ENCODE results near the gene ELMO1.

ELMO1 gene

GRCh38 chr7:37438906-37439652 is 9.6 kb downstream of the ELMO1 start:
- peaks cover 11% of the 10 kb centered on the region for H3K4me1 ChIP-seq
- H3K4me2 ChIP-seq (ENCODE audit: low read length), result no peak overlapping the region
- H3K27ac ChIP-seq, result no peak overlapping the region

GRCh38 chr7:37435156-37435855 is 13.4 kb downstream of the ELMO1 start:
- Histone ChIP-seq H3K9me3 (ENCODE audit: control insufficient read depth, low read length) (no peaks in the 10 kb centered on the region), H3K27me3 (ENCODE audit: control insufficient read depth, insufficient read depth, low read length) (no peaks in the 10 kb centered on the region), H3K4me1 (no peaks in the 10 kb centered on the region), H3K79me2 (peaks cover 5% of the 10 kb centered on the region), H3K9ac (no peak overlapping the region), H3K36me3 (ENCODE audit: control insufficient read depth, insufficient read depth, low read length) (no peaks in the 10 kb centered on the region), H2AFZ (no peak overlapping the region), H3K4me3 (ENCODE audit: low read depth, low read length) (no peak overlapping the region), H3K27ac (no peak overlapping the region), H3K4me2 (ENCODE audit: low read length) (no peak overlapping the region)
- no peak for TF ChIP-seq CTCF (IDR thresholded peaks at IDR 0.05)

More at GRCh38 chr7:37438906-37439652, 9.6 kb downstream of the ELMO1 start:
- Histone ChIP-seq H3K36me3 (ENCODE audit: control insufficient read depth, insufficient read depth, low read length) (no peaks in the 10 kb centered on the region), H2AFZ (no peak overlapping the region), H3K79me2 (peaks cover 3% of the 10 kb centered on the region), H3K9ac (no peak overlapping the region), H3K9me3 (ENCODE audit: control insufficient read depth, low read length) (no peaks in the 10 kb centered on the region), H3K27me3 (ENCODE audit: control insufficient read depth, insufficient read depth, low read length) (no peaks in the 10 kb centered on the region), H3K4me3 (ENCODE audit: low read depth, low read length) (no peak overlapping the region)
- no peak for TF ChIP-seq CTCF (IDR thresholded peaks at IDR 0.05)

GRCh38 chr7:37434529-37434928 is 14.1 kb downstream of the ELMO1 start:
- Histone ChIP-seq H3K9me3 (ENCODE audit: control insufficient read depth, low read length) (no peaks in the 10 kb centered on the region), H3K27ac (no peak overlapping the region), H3K4me2 (ENCODE audit: low read length) (no peak overlapping the region), H3K36me3 (ENCODE audit: control insufficient read depth, insufficient read depth, low read length) (no peaks in the 10 kb centered on the region), H3K4me3 (ENCODE audit: low read depth, low read length) (no peak overlapping the region), H3K27me3 (ENCODE audit: control insufficient read depth, insufficient read depth, low read length) (no peaks in the 10 kb centered on the region), H3K79me2 (peaks cover 5% of the 10 kb centered on the region), H3K4me1 (no peaks in the 10 kb centered on the region), H2AFZ (no peak overlapping the region), H3K9ac (no peak overlapping the region)
- no peak for TF ChIP-seq CTCF (IDR thresholded peaks at IDR 0.05)

GRCh38 chr7:37433166-37433565 is 15.5 kb downstream of the ELMO1 start:
- H3K9ac ChIP-seq, result no peak overlapping the region
- peaks cover 5% of the 10 kb centered on the region for H3K79me2 ChIP-seq
- no peak for TF ChIP-seq CTCF (IDR thresholded peaks at IDR 0.05)
- no peaks in the 10 kb centered on the region for H3K36me3 ChIP-seq (ENCODE audit: control insufficient read depth, insufficient read depth, low read length)
- H3K9me3 ChIP-seq (ENCODE audit: control insufficient read depth, low read length), result no peaks in the 10 kb centered on the region
- no peak overlapping the region for H2AFZ ChIP-seq
- no peak overlapping the region for H3K4me3 ChIP-seq (ENCODE audit: low read depth, low read length)
- H3K4me2 ChIP-seq (ENCODE audit: low read length), result no peak overlapping the region
- H3K27me3 ChIP-seq (ENCODE audit: control insufficient read depth, insufficient read depth, low read length), result no peaks in the 10 kb centered on the region
- H3K4me1 ChIP-seq, result peaks cover 2% of the 10 kb centered on the region
- H3K27ac ChIP-seq, result no peak overlapping the region
